ENCODE data around the gene FAM193A.
"Not testable (repeated sequence)": the region's sequence is repeated elsewhere in the genome, so short reads cannot be mapped to it uniquely, and the experiment has no call there.

FAM193A gene

DNA sequence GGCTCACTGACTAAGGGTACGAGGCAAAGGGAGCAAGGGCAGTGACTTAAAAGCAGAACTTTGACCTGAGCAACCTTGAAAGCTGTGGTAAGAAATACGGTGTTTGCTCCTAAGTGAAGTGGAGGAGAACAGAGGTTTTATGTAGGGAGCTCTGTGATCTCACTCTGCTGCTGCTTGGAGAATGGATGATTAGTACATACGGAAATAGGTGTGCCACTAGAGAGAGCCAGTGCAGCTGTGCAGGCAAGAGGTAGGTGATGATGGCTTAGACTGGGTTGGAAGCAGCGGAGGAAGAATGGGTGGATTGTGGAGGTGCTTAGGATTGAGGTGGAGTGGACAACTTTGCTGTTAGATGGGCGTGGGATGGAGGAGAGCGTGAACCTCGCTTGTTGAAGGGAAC lies 85.0 kb downstream of the FAM193A start:
- DNase-seq, result no peak

DNA sequence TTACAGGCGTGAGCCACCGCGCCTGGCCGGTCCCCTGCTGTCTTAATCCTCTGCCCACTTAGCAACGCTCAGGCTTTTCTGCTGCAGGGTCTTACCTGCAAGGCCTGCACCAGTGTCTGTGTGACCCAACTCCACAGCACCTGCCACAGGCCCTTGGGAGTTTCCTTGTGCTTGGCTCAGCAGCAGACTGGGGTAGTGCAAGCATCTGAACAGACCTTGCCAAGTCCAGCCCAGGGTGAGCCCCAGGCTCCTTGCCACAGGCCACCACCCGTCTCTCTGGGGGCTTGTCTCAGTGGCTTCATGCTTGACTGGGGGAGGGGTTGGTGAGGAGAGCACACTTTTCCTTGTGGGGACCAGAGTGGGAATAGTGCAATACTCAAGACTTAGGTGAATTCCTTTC lies 87.0 kb downstream of the FAM193A start:
- no peak for DNase-seq

DNA sequence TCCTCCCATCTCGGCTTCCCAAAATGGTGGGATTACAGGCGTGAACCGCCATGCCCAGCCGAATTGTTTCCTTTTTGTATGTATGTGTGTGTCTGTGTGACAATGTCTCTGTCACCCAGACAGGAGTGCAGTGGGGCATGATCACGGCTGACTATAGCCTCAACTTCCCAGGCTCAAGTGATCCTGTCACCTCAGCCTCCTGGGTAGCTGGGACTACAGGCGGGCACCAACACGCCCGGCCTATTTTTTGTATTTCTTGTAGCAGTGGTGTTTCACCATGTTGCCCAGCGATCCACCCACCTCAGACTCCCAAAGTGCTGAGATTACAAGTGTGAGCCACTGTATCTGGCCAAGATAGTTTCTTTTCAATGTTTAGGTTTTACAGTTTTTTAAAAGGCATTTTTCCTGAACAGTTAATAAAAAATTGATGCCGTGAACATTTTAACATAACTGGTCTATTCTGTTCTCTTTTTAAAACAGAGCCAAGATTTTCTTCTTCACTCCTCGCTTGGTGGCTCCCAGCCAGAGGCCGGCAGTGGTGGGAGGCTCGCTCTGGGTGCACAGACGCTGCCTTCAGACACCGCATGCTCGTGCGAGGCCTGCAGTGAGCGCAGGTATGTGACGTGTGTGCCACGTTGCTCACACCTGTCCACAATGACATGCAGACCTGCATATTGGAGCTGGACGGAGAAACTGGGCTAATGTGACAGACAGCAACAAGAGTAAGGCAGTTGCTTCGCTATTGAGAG lies 88.5 kb downstream of the FAM193A start:
- DNase-seq, result no peak

DNA sequence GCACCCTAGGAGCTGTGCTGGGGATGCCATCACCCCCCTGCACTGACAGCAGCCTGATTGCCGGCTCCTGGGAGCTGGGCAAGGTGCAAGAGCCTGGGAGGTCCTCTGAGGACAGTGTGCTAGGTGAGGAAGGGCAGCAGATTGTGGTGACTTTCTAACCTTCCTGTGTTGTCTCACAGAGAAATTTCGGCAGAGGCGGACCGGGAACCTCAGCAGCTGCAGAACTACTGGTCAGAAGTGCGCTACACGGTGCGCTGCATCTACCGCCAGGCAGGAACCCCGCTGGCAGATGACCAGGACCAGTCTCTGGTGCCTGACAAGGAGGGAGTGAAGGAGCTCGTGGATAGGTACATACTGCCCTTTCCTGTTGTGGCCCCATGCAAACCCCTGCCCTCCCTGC lies 89.8 kb downstream of the FAM193A start:
- DNase-seq, result no peak

DNA sequence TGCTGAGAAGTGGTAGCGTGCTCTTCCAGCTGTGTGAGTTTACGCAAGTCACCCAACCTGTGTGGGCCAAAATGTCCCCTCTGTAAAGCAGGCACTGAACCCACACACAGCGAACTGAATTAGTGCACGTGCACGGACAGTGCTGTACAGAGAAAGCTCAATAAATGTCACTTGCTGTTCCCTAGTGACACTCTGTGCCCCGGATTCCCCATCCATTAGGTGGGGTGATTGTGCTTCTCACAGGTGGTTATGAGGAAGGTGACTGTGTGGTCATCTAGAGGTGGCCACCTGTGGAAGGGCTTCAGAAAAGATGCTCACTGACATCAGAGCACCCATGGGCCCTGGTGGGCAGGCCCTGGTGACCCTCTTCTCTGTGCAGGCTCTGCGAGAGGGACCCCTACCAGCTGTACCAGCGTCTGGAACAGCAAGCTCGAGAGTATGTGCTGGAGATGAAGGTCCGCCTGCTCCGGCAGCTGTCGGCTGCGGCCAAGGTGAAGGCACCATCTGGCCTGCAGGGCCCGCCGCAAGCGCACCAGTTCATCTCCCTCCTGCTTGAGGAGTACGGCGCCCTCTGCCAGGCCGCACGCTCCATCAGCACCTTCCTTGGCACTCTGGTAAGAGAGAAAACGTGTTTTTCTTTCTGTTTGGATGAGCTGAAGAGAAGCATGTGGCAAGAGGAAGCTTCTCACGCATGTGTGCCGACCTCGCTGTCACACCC lies 94.3 kb downstream of the FAM193A start:
- DNase-seq, result no peak

DNA sequence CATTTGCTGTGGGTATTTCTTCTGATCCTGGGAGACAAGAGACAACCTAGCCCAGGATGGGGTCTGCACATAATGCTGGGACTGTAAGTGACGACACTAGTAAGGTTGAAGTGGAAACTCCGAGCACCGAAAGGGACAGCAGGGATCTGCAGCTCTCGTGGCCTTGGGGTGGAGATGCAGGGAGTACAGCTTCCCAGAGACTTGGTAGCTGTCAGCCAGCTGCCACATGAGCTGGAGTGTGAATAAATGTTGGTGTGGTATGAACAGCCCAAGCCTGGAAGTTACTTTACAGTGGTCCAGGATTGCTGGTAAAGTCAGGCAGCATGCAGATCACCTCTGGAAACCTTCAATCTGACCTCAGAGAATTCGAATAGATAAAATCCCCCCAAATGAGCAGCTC lies 97.6 kb downstream of the FAM193A start:
- DNase-seq, result no peak

DNA sequence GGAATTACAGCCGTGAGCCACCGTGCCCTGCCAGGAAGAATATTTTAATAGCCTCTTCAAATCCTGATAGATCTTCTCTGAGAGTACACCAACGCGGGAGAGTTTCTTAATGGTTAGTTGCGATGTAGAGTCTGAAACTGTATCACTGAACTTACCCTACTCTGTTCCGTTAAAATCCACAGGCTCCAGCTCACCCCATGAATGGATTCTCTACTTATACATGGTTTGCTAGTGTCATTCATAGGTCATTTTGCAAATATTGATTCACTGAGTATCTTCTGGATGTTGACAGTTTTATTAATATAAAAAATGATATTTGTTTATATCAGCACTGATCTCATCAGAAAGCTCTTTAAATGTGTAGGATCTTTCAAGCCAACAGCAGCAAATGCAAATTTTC lies 99.9 kb downstream of the FAM193A start:
- DNase-seq, result no peak

- DNase-seq, result not testable (repeated sequence)
Measured at GRCh38 chr4:2636994-2637393, 100.5 kb downstream of the FAM193A start.

GRCh38 chr4:2637956-2638552 lies 101.6 kb downstream of the FAM193A start:
- DNase-seq, result no peak

- no peak for DNase-seq
Measured at GRCh38 chr4:2638730-2639129, 102.3 kb downstream of the FAM193A start.

DNA sequence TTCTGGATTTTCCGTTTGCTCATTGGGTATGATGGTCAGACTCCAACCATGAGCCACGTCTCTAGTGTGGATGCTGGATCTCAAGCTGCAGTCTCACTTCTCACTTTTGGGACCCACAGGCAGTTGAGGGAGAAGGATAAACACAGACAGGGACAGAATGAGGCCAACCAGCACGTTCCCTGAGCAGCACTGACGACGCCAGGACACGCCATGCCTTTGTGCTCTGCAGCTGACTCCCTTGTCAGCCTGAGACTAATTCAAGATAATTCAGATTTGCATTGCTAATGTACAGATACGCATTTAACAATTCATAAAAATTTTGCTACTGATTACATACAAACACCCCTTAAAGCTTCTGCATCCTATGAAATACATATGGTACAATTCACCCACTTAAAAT lies 106.5 kb downstream of the FAM193A start:
- DNase-seq, result no peak

- no peak for DNase-seq
Measured at GRCh38 chr4:2643555-2643954, 107.1 kb downstream of the FAM193A start.

DNA sequence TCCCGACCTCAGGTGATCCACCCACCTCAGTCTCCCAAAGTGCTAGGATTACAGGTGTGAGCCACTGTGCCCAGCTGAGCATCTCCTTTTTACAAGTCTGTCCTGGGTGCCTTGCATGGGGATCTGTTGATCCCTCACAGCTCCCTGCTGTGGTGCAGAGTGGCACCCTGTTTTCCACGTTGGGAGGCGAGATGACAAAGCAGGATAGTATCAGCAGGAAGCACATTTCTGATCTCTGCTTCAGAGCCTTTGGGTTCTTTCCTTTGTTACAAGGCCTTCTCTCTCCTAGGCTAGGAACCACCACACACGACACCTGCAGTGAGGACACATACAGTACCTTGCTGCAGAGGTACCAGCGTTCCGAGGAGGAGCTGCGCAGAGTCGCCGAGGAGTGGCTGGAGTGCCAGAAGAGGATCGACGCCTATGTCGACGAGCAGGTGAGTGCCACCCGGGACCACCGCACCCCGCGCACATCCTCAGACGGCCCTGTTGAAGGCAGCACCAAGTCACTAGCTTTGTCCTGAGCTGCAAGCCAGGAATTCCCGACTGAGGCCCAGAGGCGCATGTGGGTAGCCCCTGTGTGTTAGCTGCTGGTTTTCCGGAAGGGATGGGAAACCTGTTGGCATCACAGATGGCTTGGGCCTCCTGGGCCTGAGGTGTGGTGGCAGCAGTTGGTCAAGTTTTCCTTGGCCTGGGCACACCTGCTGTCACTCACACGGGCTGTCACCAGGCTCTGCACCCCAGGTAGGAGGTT lies 110.1 kb downstream of the FAM193A start:
- no peak for DNase-seq

DNA sequence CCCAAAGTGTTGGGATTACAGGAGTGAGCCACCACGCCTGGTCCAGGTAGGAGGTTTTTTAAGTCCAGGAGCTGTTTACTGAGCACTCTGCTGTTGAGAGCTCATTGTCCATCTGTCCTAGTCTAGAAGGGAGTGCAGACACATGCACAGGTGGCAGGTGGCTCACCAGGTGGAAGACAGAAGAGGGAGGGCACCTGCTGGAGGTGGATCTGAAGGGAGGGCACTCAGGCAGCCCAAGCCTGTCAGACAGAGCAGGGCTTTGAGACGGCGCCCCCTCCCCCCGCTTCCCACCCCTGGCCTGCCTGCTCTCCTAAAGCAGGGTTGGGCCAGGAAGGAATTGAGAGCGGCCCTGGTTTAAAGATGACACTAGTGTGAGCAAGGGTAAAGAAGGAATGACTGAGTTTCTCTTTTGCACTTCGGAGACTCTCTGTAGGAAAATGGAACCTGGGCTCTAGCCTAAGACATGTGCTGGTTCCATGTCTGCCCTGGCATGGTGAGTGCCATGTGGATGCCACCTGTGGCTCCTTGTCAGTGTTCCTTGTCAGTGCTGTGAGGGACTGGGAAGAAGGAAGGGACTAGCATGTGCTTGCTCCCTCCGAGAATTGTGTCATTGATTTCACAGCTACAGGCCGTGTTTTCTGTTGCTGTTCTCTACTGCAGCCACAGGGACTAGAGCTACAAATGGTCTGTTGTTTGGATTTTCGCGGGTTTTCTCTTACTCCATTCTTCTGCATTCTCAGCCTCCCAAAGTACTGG lies 111.1 kb downstream of the FAM193A start:
- DNase-seq, result no peak

- no peak for DNase-seq
Measured at GRCh38 chr4:2648159-2648814, 111.8 kb downstream of the FAM193A start.

DNA sequence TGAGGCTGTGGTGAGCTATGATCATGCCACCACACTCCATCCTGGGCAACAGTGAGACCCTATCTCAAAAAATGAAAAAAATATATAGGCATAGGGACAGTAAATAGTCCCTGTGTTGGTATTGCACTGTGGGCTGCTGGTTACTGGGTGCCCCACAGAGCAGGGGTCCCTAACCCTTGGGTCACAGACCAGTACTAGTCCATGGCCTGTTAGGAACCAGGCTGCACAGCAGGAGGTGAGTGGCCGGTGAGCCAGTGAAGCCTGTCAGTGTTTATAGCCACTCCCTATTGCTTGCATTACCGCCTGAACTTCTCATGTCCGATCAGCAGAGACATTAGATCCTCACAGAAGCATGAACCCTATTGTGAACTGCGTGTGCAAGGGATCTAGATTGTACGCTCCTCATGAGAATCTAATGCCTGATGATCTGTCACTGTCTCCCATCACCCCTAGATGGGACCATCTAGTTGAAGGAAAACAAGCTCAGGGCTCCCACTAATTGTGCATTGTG lies 113.2 kb downstream of the FAM193A start:
- no peak for DNase-seq

GRCh38 chr4:2650276-2650675 lies 113.8 kb downstream of the FAM193A start:
- DNase-seq, result no peak

GRCh38 chr4:2651546-2651945 lies 115.1 kb downstream of the FAM193A start:
- DNase-seq, result no peak

GRCh38 chr4:2651998-2652397 lies 115.6 kb downstream of the FAM193A start:
- no peak for DNase-seq

GRCh38 chr4:2652415-2653160 lies 116.1 kb downstream of the FAM193A start:
- DNase-seq, result no peak

GRCh38 chr4:2660596-2661211 lies 124.3 kb downstream of the FAM193A start:
- no peak for DNase-seq

Measured in NCI-H748 treated with DMSO at 0.1 percent for 48 hours (cell line).